Measurements from ENCODE around the gene DCBLD1.

DNA sequence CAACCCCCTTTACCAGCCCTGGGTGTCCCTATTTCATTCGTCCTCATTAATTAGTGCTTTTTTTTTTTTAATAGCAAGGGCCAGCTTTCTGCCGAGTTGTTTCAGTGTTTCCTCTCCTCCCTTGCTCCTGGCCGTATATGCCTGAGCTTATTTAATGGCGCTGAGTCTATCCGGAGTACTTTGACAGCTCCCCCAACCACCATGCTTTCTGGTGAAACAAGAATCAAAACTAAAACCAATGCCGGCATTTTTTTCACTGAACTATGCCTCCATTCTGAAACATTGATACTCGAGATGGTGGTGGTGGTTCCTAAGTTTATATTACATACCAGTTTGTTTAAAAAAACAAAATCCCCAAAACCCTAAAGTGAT is 1.2 kb downstream of the DCBLD1 start:
- TF ChIP-seq CTCF (IDR thresholded peaks at IDR 0.05) (no peak), RELA (CRISPR knock-in tag; IDR thresholded peaks at IDR 0.05; ENCODE audit: borderline replicate concordance) (no peak), E2F1 (CRISPR knock-in tag; IDR thresholded peaks at IDR 0.05) (no peak), NR2C2 (CRISPR knock-in tag; IDR thresholded peaks at IDR 0.05) (no peak), GABPB1 (CRISPR knock-in tag; IDR thresholded peaks at IDR 0.05) (no peak), NFYB (CRISPR knock-in tag; conservative IDR thresholded peaks at IDR 0.05; ENCODE audit: low read depth) (no peak), ZNF263 (CRISPR knock-in tag; IDR thresholded peaks at IDR 0.05; ENCODE audit: low read depth) (no peak), ETV6 (CRISPR knock-in tag; IDR thresholded peaks at IDR 0.05) (no peak)
- TF ChIP-seq, protein P1, sequence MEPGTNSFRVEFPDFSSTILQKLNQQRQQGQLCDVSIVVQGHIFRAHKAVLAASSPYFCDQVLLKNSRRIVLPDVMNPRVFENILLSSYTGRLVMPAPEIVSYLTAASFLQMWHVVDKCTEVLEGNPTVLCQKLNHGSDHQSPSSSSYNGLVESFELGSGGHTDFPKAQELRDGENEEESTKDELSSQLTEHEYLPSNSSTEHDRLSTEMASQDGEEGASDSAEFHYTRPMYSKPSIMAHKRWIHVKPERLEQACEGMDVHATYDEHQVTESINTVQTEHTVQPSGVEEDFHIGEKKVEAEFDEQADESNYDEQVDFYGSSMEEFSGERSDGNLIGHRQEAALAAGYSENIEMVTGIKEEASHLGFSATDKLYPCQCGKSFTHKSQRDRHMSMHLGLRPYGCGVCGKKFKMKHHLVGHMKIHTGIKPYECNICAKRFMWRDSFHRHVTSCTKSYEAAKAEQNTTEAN (CRISPR knock-in tag; IDR thresholded peaks at IDR 0.05) = no peak
